NCI-H748 (cell line): Measurements from ENCODE around the gene WNK4.
"Not testable (repeated sequence)": the region's sequence is repeated elsewhere in the genome, so short reads cannot be mapped to it uniquely, and the experiment has no call there.

ENCODE experiments used
- DNase-seq: peaks from one replicate; lab custom pipeline; 2025; ENCODE audit not compliant: unreplicated experiment; lab: John Stamatoyannopoulos, UW

WNK4 gene

GRCh38 chr17:42769964-42770363 lies 10.4 kb upstream of the WNK4 start:
- not testable (repeated sequence) for DNase-seq

GRCh38 chr17:42772945-42773289 lies 7.5 kb upstream of the WNK4 start:
- no peak for DNase-seq

- DNase-seq, result peak; percentile 86
Measured at GRCh38 chr17:42773290-42774035, 6.9 kb upstream of the WNK4 start, which contains the start of gene VPS25. TSS of gene VPS25 (plus strand) at chr17:42773449. CDS start at chr17:42773476, 27 bp downstream.

GRCh38 chr17:42774066-42774745 lies 6.2 kb upstream of the WNK4 start:
- DNase-seq, result no peak

GRCh38 chr17:42775534-42776098 lies 4.8 kb upstream of the WNK4 start:
- no peak for DNase-seq

- no peak for DNase-seq
Measured at GRCh38 chr17:42778570-42778969, 1.8 kb upstream of the WNK4 start.

GRCh38 chr17:42779304-42779935 lies 990 bp upstream of the WNK4 start:
- DNase-seq, result no peak

GRCh38 chr17:42780851-42781638 lies 635 bp downstream of the WNK4 start:
- DNase-seq, result no peak

GRCh38 chr17:42781639-42782165 lies 1.3 kb downstream of the WNK4 start:
- DNase-seq, result no peak

GRCh38 chr17:42782166-42783061 lies 2.0 kb downstream of the WNK4 start:
- DNase-seq, result no peak

- DNase-seq, result no peak
Measured at GRCh38 chr17:42783062-42783790, 2.8 kb downstream of the WNK4 start.

GRCh38 chr17:42783791-42784138 lies 3.4 kb downstream of the WNK4 start:
- DNase-seq, result no peak

GRCh38 chr17:42784409-42784808 lies 4.0 kb downstream of the WNK4 start:
- no peak for DNase-seq

- no peak for DNase-seq
Measured at GRCh38 chr17:42784811-42785592, 4.6 kb downstream of the WNK4 start.

GRCh38 chr17:42787266-42787665 lies 6.9 kb downstream of the WNK4 start:
- DNase-seq, result no peak

GRCh38 chr17:42791948-42792347 lies 11.5 kb downstream of the WNK4 start:
- no peak for DNase-seq

GRCh38 chr17:42792545-42792944 lies 12.1 kb downstream of the WNK4 start:
- DNase-seq, result no peak

- DNase-seq, result no peak
Measured at GRCh38 chr17:42795061-42795460, 14.7 kb downstream of the WNK4 start.
